ENCODE data around the gene CYB561D1. TPM values are rescaled to one million over a fixed set of nuclear protein-coding genes. Genes with fewer than 3 reads are reported as not detected.
"Not testable (repeated sequence)": the region's sequence is repeated elsewhere in the genome, so short reads cannot be mapped to it uniquely, and the experiment has no call there.

Gene CYB561D1
- total RNA-seq (2014; rRNA removed; shearing (Covaris generic); ENCODE audit: low replicate concordance) = 0.32 and 1.9 TPM in 2 replicates

- peak; percentile 86 for DNase-seq (ENCODE audit: low read depth)
- in situ Hi-C loops (cut with HindIII; ENCODE audit: low pct_unique_long_range_greater_than_20kb, low sequenced_read_pairs) = no loop called here
Measured at GRCh38 chr1:109493805-109494539, at the start of gene CYB561D1. TSS of gene CYB561D1 (plus strand) at chr1:109494094. CDS start at chr1:109494140, 46 bp downstream.

GRCh38 chr1:109444346-109444745 lies 49.5 kb upstream of the CYB561D1 start:
- no peak for DNase-seq (ENCODE audit: low read depth)
- in situ Hi-C loops (cut with HindIII; ENCODE audit: low pct_unique_long_range_greater_than_20kb, low sequenced_read_pairs) = no loop called here

GRCh38 chr1:109445949-109446695 lies 47.8 kb upstream of the CYB561D1 start:
- DNase-seq (ENCODE audit: low read depth); in situ Hi-C loops (cut with HindIII; ENCODE audit: low pct_unique_long_range_greater_than_20kb, low sequenced_read_pairs): not testable (repeated sequence)

- in situ Hi-C loops (cut with HindIII; ENCODE audit: low pct_unique_long_range_greater_than_20kb, low sequenced_read_pairs) = no loop called here
Measured at GRCh38 chr1:109447524-109447923, 46.4 kb upstream of the CYB561D1 start.

GRCh38 chr1:109454497-109455133 lies 39.3 kb upstream of the CYB561D1 start:
- in situ Hi-C loops (cut with HindIII; ENCODE audit: low pct_unique_long_range_greater_than_20kb, low sequenced_read_pairs) = no loop called here
- DNase-seq (ENCODE audit: low read depth) = no peak

More at GRCh38 chr1:109447524-109447923, 46.4 kb upstream of the CYB561D1 start:
- DNase-seq (ENCODE audit: low read depth) = no peak

- in situ Hi-C loops (cut with HindIII; ENCODE audit: low pct_unique_long_range_greater_than_20kb, low sequenced_read_pairs) = no loop called here
- no peak for DNase-seq (ENCODE audit: low read depth)
Measured at GRCh38 chr1:109457819-109458218, 36.1 kb upstream of the CYB561D1 start.

GRCh38 chr1:109466125-109466451 lies 27.8 kb upstream of the CYB561D1 start:
- in situ Hi-C loops (cut with HindIII; ENCODE audit: low pct_unique_long_range_greater_than_20kb, low sequenced_read_pairs) = no loop called here
- DNase-seq (ENCODE audit: low read depth) = no peak

GRCh38 chr1:109466452-109467300 lies 27.2 kb upstream of the CYB561D1 start, which contains the start of gene SYPL2:
TSS of gene SYPL2 (plus strand) at chr1:109466546. CDS start at chr1:109466844, 298 bp downstream.
- in situ Hi-C loops (cut with HindIII; ENCODE audit: low pct_unique_long_range_greater_than_20kb, low sequenced_read_pairs) = no loop called here
- DNase-seq (ENCODE audit: low read depth) = peak; percentile 16

GRCh38 chr1:109467301-109467777 lies 26.6 kb upstream of the CYB561D1 start:
- no peak for DNase-seq (ENCODE audit: low read depth)
- in situ Hi-C loops (cut with HindIII; ENCODE audit: low pct_unique_long_range_greater_than_20kb, low sequenced_read_pairs) = no loop called here

GRCh38 chr1:109468061-109468460 lies 25.8 kb upstream of the CYB561D1 start:
- DNase-seq (ENCODE audit: low read depth) = no peak

GRCh38 chr1:109468903-109469302 lies 25.0 kb upstream of the CYB561D1 start:
- DNase-seq (ENCODE audit: low read depth) = no peak
- in situ Hi-C loops (cut with HindIII; ENCODE audit: low pct_unique_long_range_greater_than_20kb, low sequenced_read_pairs) = no loop called here

More at GRCh38 chr1:109468061-109468460, 25.8 kb upstream of the CYB561D1 start:
- in situ Hi-C loops (cut with HindIII; ENCODE audit: low pct_unique_long_range_greater_than_20kb, low sequenced_read_pairs) = no loop called here

- in situ Hi-C loops (cut with HindIII; ENCODE audit: low pct_unique_long_range_greater_than_20kb, low sequenced_read_pairs) = no loop called here
- no peak for DNase-seq (ENCODE audit: low read depth)
Measured at GRCh38 chr1:109470245-109470644, 23.6 kb upstream of the CYB561D1 start.

- DNase-seq (ENCODE audit: low read depth) = no peak
- in situ Hi-C loops (cut with HindIII; ENCODE audit: low pct_unique_long_range_greater_than_20kb, low sequenced_read_pairs) = no loop called here
Measured at GRCh38 chr1:109472779-109473178, 21.1 kb upstream of the CYB561D1 start.

- in situ Hi-C loops (cut with HindIII; ENCODE audit: low pct_unique_long_range_greater_than_20kb, low sequenced_read_pairs); DNase-seq (ENCODE audit: low read depth): not testable (repeated sequence)
Measured at GRCh38 chr1:109473284-109474057, 20.4 kb upstream of the CYB561D1 start.

- DNase-seq (ENCODE audit: low read depth) = no peak
- in situ Hi-C loops (cut with HindIII; ENCODE audit: low pct_unique_long_range_greater_than_20kb, low sequenced_read_pairs) = no loop called here
Measured at GRCh38 chr1:109474697-109475096, 19.2 kb upstream of the CYB561D1 start.

GRCh38 chr1:109475261-109475660 lies 18.6 kb upstream of the CYB561D1 start:
- in situ Hi-C loops (cut with HindIII; ENCODE audit: low pct_unique_long_range_greater_than_20kb, low sequenced_read_pairs) = no loop called here
- no peak for DNase-seq (ENCODE audit: low read depth)

- no peak for DNase-seq (ENCODE audit: low read depth)
- in situ Hi-C loops (cut with HindIII; ENCODE audit: low pct_unique_long_range_greater_than_20kb, low sequenced_read_pairs) = no loop called here
Measured at GRCh38 chr1:109476825-109477224, 17.1 kb upstream of the CYB561D1 start.
